Psoas muscle (tissue), 8 donors: ENCODE measurements around the gene CACNB1. TPM values are rescaled to one million over a fixed set of nuclear protein-coding genes. Genes with fewer than 3 reads are reported as not detected.

Experiments used
- ATAC-seq, 4 donors: fragments of 200-7000 bp; cut with Tn5 transposase; one replicate each; pipeline ENCODE4 v1.9.1; 2020; ENCODE audit warnings: moderate library complexity in 3 of 4, mild to moderate bottlenecking in 2 of 4
- DNase-seq, 2 donors: peaks; one replicate each; pipeline ENCODE4 v3.0.0-alpha.2; 2020
- H3K27ac ChIP-seq: fragments of 200-600 bp; one replicate; pipeline ENCODE4 v1.8.0; 2022
- H3K27me3 ChIP-seq, 3 donors: fragments of 200-600 bp in 1 of 3; one replicate each; pipeline versions ENCODE4 v1.6.1 to v1.8.0; 2013 to 2022; ENCODE audit warnings: low read length in 2 of 3, mild to moderate bottlenecking in 2 of 3, moderate library complexity in 1 of 3; ENCODE audit not compliant: insufficient read depth in 3 of 3
- H3K36me3 ChIP-seq, 2 donors: fragments of 200-600 bp in 1 of 2; one replicate each; pipeline versions ENCODE4 v1.6.1 to v1.8.0; 2013 to 2022; ENCODE audit warnings: low read depth in 1 of 2, mild to moderate bottlenecking in 1 of 2, moderate library complexity in 1 of 2; ENCODE audit not compliant: insufficient read depth in 1 of 2
- H3K4me1 ChIP-seq: fragments of 200-600 bp; one replicate; pipeline ENCODE4 v1.8.0; 2022
- H3K4me3 ChIP-seq: fragments of 200-600 bp; one replicate; pipeline ENCODE4 v1.8.0; 2022; ENCODE audit warnings: mild to moderate bottlenecking
- H3K9me3 ChIP-seq: fragments of 200-600 bp; one replicate; pipeline ENCODE4 v1.8.0; 2022
- CTCF ChIP-seq: fragments of 200-600 bp; IDR thresholded peaks from one replicate; pipeline ENCODE4 v1.8.0; 2022; ENCODE audit warnings: antibody characterized with exemption
- WGBS, 3 donors: extraction: QIAGEN DNeasy Blood & Tissue Kit; methylation state at CpG; one replicate each; pipeline versions ENCODE4 v1.1.6 to v1.1.7; 2013; 5-methylcytosine and 5-hydroxymethylcytosine counted together
- intact Hi-C, 2 donors: fragments of 100-400 bp; cut with DNase I; formaldehyde crosslinking; loops; one replicate each; pipeline versions ENCODE4 v1.11.0 to v1.14.2; 2022
- polyA plus RNA-seq, 3 donors: library from polyadenylated mRNA; stranded (reverse); fragments of 200-250 nt; gene quantifications; one replicate each; pipeline ENCODE4 v1.2.3, GENCODE V29; 2013
- total RNA-seq, 4 donors: library from RNA; stranded (reverse); fragmentation: NEBNext Ultra II Directional in 2 of 4; extraction: Animal tissue kit (Norgen Biotek cat#: 25700) in 2 of 4; gene quantifications; one replicate each; pipeline versions ENCODE4 v1.2.1 to v1.2.4, GENCODE V29; 2021 to 2023
- donor health status: healthy with polysubstance abuse.
- donor health status: DM: no; HTN: no; CAD: no; lungs with moderate emphysema.
- donor health status: Bipolar disorder and iron deficiency.
- donor health status: healthy.
- donor health status: DM: yes; HTN: yes; CAD: no.
- donor health status: DM: no; HTN: no; CAD: no.
- donor health status: DM: no; HTN: no; CAD: no.
- donor health status: DM: yes; HTN: yes; CAD: no.

The CACNB1 gene
- total and polyA plus RNA-seq, 7 donors = 88.2 to 274 (median 209) TPM

- Histone ChIP-seq H3K4me1 (peaks cover 22% of the 10 kb centered on the region), H3K4me3 (peak overlapping the region; percentile 89), H3K9me3 (no peaks in the 10 kb centered on the region), H3K27ac (peak overlapping the region; percentile 97), H3K36me3 (peaks cover 14 to 46% of the 10 kb centered on the region in 2 donors), H3K27me3 (no peaks in the 10 kb centered on the region)
- DNase-seq (no peak), ATAC-seq (no peak)
- intact Hi-C loops = no loop called here
- whole genome bisulfite sequencing, 3 donors = 35 to 37% (median 36%) methylated on average over 11 of the region's 11 CpGs
- no peak for TF ChIP-seq CTCF
Observed at GRCh38 chr17:39200957-39201510, 3.6 kb upstream of the CACNB1 start.

GRCh38 chr17:39200070-39200879 lies 2.8 kb upstream of the CACNB1 start, which contains the start of gene RPL19:
RPL19 (plus strand) TSS chr17:39200283; CDS start chr17:39200345, 62 bp downstream.
- Histone ChIP-seq H3K36me3 (peaks cover 14 to 45% of the 10 kb centered on the region in 2 donors), H3K4me3 (peak within 1 kb of the TSS; percentile 89), H3K9me3 (no peaks in the 10 kb centered on the region), H3K27ac (peak within 1 kb of the TSS; percentile 97), H3K4me1 (peaks cover 29% of the 10 kb centered on the region), H3K27me3 (no peaks in the 10 kb centered on the region)
- peak; percentile 42 to 64 (median 54) for ATAC-seq
- 0% methylated on average over 49 to 52 of the region's 52 CpGs for WGBS, 3 donors
- peak; percentile 72 to 89 for DNase-seq
- intact Hi-C loops = no loop called here
- TF ChIP-seq CTCF = no peak

GRCh38 chr17:39199820-39200069 lies 2.3 kb upstream of the CACNB1 start:
- H3K4me1 ChIP-seq = peaks cover 35% of the 10 kb centered on the region
- ATAC-seq (peak; percentile 34 to 69 (median 60)), DNase-seq (peak; percentile 89 to 94)
- peaks cover 10 to 40% of the 10 kb centered on the region in 2 donors for H3K36me3 ChIP-seq
- 0 to 1% (median 0%) methylated on average over 10 of the region's 10 CpGs for WGBS, 3 donors
- no peaks in the 10 kb centered on the region for H3K9me3 ChIP-seq
- peak overlapping the region; percentile 97 for H3K27ac ChIP-seq
- H3K4me3 ChIP-seq = peak overlapping the region; percentile 89
- no peaks in the 10 kb centered on the region for H3K27me3 ChIP-seq
- intact Hi-C loops = no loop called here
- TF ChIP-seq CTCF = no peak

- Histone ChIP-seq H3K9me3 (no peaks in the 10 kb centered on the region), H3K4me3 (peak overlapping the region; percentile 90), H3K4me1 (peaks cover 44% of the 10 kb centered on the region), H3K36me3 (peaks cover 3 to 26% of the 10 kb centered on the region in 2 donors), H3K27me3 (no peaks in the 10 kb centered on the region), H3K27ac (peak overlapping the region; percentile 97)
- intact Hi-C loops = no loop called here
- DNase-seq (no peak), ATAC-seq (no peak)
- WGBS, 3 donors = 75 to 80% (median 76%) methylated on average over 4 of the region's 4 CpGs
- no peak for TF ChIP-seq CTCF
Observed at GRCh38 chr17:39198186-39198566, 707 bp upstream of the CACNB1 start.
